MM.1S (cell line): ENCODE data around the gene S100A6.

ENCODE experiments used
- EZH2 ChIP-seq: fragments of 300-600 bp; sonication (generic); optimal IDR thresholded peaks from 2 replicates; pipeline ENCODE3; 2017; ENCODE audit warnings: low read depth, mild to moderate bottlenecking, antibody characterized with exemption, low read length, mixed read lengths
- TF ChIP-seq, protein P1 (sequence below): fragments of 300-600 bp; sonication (generic); IDR thresholded peaks from 2 replicates; pipeline ENCODE4 v1.5.1; 2016; ENCODE audit warnings: antibody characterized with exemption, low read length, mixed read lengths

GRCh38 chr1:153509036-153509435 is 26.8 kb downstream of the S100A6 start:
- TF ChIP-seq, protein P1, sequence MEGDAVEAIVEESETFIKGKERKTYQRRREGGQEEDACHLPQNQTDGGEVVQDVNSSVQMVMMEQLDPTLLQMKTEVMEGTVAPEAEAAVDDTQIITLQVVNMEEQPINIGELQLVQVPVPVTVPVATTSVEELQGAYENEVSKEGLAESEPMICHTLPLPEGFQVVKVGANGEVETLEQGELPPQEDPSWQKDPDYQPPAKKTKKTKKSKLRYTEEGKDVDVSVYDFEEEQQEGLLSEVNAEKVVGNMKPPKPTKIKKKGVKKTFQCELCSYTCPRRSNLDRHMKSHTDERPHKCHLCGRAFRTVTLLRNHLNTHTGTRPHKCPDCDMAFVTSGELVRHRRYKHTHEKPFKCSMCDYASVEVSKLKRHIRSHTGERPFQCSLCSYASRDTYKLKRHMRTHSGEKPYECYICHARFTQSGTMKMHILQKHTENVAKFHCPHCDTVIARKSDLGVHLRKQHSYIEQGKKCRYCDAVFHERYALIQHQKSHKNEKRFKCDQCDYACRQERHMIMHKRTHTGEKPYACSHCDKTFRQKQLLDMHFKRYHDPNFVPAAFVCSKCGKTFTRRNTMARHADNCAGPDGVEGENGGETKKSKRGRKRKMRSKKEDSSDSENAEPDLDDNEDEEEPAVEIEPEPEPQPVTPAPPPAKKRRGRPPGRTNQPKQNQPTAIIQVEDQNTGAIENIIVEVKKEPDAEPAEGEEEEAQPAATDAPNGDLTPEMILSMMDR: no peak
- TF ChIP-seq EZH2: no peak
